CD4-positive, alpha-beta T cell (primary cell): Measurements from ENCODE around the gene TBCD. TPM values are rescaled to one million over a fixed set of nuclear protein-coding genes. Genes with fewer than 3 reads are reported as not detected.
A peak's percentile ranks its signal among the peaks of the same experiment; 100 is the strongest.

Experiments
- ATAC-seq: fragments of 200-7000 bp; cut with Tn5 transposase; one replicate; pipeline ENCODE4 v1.10.0; 2022; ENCODE audit warnings: mild to moderate bottlenecking; ENCODE audit not compliant: poor library complexity
- CTCF ChIA-PET: fragments of 350-600 bp; sonication (Branson Sonifier 250); formaldehyde crosslinking; loops from one replicate; lab custom pipeline; 2021; ENCODE audit warnings: antibody characterized with exemption, inconsistent platforms; lab: Charles Lee
- POLR2A ChIA-PET: fragments of 350-600 bp; sonication (Branson Sonifier 250); formaldehyde crosslinking; loops from one replicate; lab custom pipeline; 2021; ENCODE audit warnings: antibody characterized with exemption, inconsistent platforms; lab: Charles Lee
- DNase-seq, 14 experiments: peaks; one replicate each; pipeline ENCODE4 v3.0.0-alpha.2; 2013 to 2020; ENCODE audit warnings: mixed read lengths in 2 of 14
- H3K27ac ChIP-seq, 2 donors: one replicate each; pipeline versions ENCODE4 v1.5.1 to v1.7.0; 2013; ENCODE audit warnings: low read length in 2 of 2, low read depth in 1 of 2, mild to moderate bottlenecking in 1 of 2
- H3K27me3 ChIP-seq, 2 experiments: 1 replicate in 1 of 2; 2 replicates in 1 of 2; pipeline versions ENCODE4 v1.6.1 to v1.7.0; 2013; ENCODE audit warnings: low read length in 2 of 2, control low read depth in 1 of 2, mild to moderate bottlenecking in 1 of 2, moderate library complexity in 1 of 2; ENCODE audit not compliant: insufficient read depth in 2 of 2, control insufficient read depth in 1 of 2
- H3K36me3 ChIP-seq: one replicate; pipeline ENCODE4 v1.6.1; 2013; ENCODE audit warnings: low read length, control low read depth; ENCODE audit not compliant: insufficient read depth
- H3K4me1 ChIP-seq: one replicate; pipeline ENCODE4 v1.6.1; 2013; ENCODE audit warnings: low read length, control low read depth; ENCODE audit not compliant: insufficient read depth
- H3K4me3 ChIP-seq: one replicate; pipeline ENCODE4 v1.5.1; 2013; ENCODE audit warnings: mild to moderate bottlenecking, low read length, moderate library complexity
- H3K9me3 ChIP-seq, 2 experiments: 1 replicate in 1 of 2; 2 replicates in 1 of 2; pipeline versions ENCODE4 v1.6.1 to v1.7.0; 2013; ENCODE audit warnings: low read length in 2 of 2, mild to moderate bottlenecking in 2 of 2, control low read depth in 1 of 2, moderate library complexity in 1 of 2; ENCODE audit not compliant: control insufficient read depth in 1 of 2, insufficient read depth in 1 of 2
- H3K27ac Mint-ChIP-seq: one replicate; pipeline ENCODE4 v1.8.0; 2020; ENCODE audit warnings: mixed read lengths
- H3K27me3 Mint-ChIP-seq: one replicate; pipeline ENCODE4 v1.8.0; 2021; ENCODE audit warnings: mixed read lengths
- H3K36me3 Mint-ChIP-seq: one replicate; pipeline ENCODE4 v1.8.0; 2021; ENCODE audit warnings: low read depth, mixed read lengths
- H3K4me1 Mint-ChIP-seq: one replicate; pipeline ENCODE4 v1.8.0; 2021; ENCODE audit warnings: low read depth, mixed read lengths
- H3K4me3 Mint-ChIP-seq: one replicate; pipeline ENCODE4 v1.8.0; 2020; ENCODE audit warnings: mild to moderate bottlenecking, mixed read lengths
- H3K9me3 Mint-ChIP-seq: one replicate; pipeline ENCODE4 v1.8.0; 2020; ENCODE audit warnings: mixed read lengths
- CTCF ChIP-seq: fragments of 200-600 bp; IDR thresholded peaks from one replicate; pipeline ENCODE4 v1.8.0; 2022; ENCODE audit warnings: antibody characterized with exemption, mild to moderate bottlenecking
- intact Hi-C, 2 experiments: fragments of 100-400 bp; cut with DNase I in 1 of 2; cut with micrococcal nuclease in 1 of 2; formaldehyde crosslinking; loops; one replicate each; pipeline versions ENCODE4 v1.15.1 to v1.9.0; 2023 to 2025; cut with DNase I, micrococcal nuclease
- total RNA-seq, 174 experiments: library from RNA in 2 of 174; stranded (reverse) in 2 of 174; gene quantifications; one replicate each; pipeline ENCODE4 v1.2.3 and lab custom pipeline; 2021 to 2026

TBCD gene
- total RNA-seq, 2 experiments from 2014 or later = 74.6 to 80.3 TPM

- intact Hi-C loops = no loop called here
- Histone ChIP-seq H3K36me3 (peaks cover 3% of the 10 kb centered on the region), H3K9me3 (peaks cover 0 to 4% of the 10 kb centered on the region in 2 experiments), H3K4me3 (no peak overlapping the region), H3K27ac (no peak overlapping the region), H3K27me3 (no peaks in the 10 kb centered on the region), H3K4me1 (peaks cover 18% of the 10 kb centered on the region)
- DNase-seq = no peak
- Mint-ChIP-seq H3K27me3 (no peaks in the 10 kb centered on the region), H3K9me3 (no peaks in the 10 kb centered on the region), H3K4me1 (peaks cover 18% of the 10 kb centered on the region), H3K36me3 (peaks cover 12% of the 10 kb centered on the region), H3K27ac (no peak overlapping the region), H3K4me3 (no peak overlapping the region)
- no peak for ATAC-seq
- no peak for TF ChIP-seq CTCF
- POLR2A ChIA-PET = no interaction called here
- CTCF ChIA-PET = interaction anchor here (0.8 to 1.3 kb wide), 2 partner anchors 10 to 61 kb away, joined by 3 to 5 read pairs; no protein-coding TSS in a partner anchor
Observed at GRCh38 chr17:82854226-82854625, 102.4 kb downstream of the TBCD start.

- POLR2A ChIA-PET = no interaction called here
- Histone ChIP-seq H3K27ac (no peak overlapping the region), H3K27me3 (no peaks in the 10 kb centered on the region), H3K4me3 (no peak overlapping the region), H3K36me3 (peaks cover 3% of the 10 kb centered on the region), H3K4me1 (peaks cover 35% of the 10 kb centered on the region), H3K9me3 (no peaks in the 10 kb centered on the region)
- ATAC-seq = no peak
- Mint-ChIP-seq H3K4me3 (no peak overlapping the region), H3K27ac (no peak overlapping the region), H3K27me3 (no peaks in the 10 kb centered on the region), H3K9me3 (no peaks in the 10 kb centered on the region), H3K36me3 (peaks cover 12% of the 10 kb centered on the region), H3K4me1 (peaks cover 32% of the 10 kb centered on the region)
- DNase-seq = no peak
- no peak for TF ChIP-seq CTCF
- intact Hi-C loops = loop anchor here in 1 of 2 experiments (5.0 kb wide), 2 partner anchors 36 to 74 kb away; no protein-coding TSS in a partner anchor
- CTCF ChIA-PET = no interaction called here
Observed at GRCh38 chr17:82856361-82856760, 104.5 kb downstream of the TBCD start.

GRCh38 chr17:82858376-82859126 lies 106.7 kb downstream of the TBCD start:
- Mint-ChIP-seq H3K4me1 (peaks cover 48% of the 10 kb centered on the region), H3K9me3 (no peaks in the 10 kb centered on the region), H3K36me3 (peaks cover 10% of the 10 kb centered on the region), H3K27me3 (no peaks in the 10 kb centered on the region), H3K27ac (peak overlapping the region; percentile 97), H3K4me3 (peak overlapping the region; percentile 84)
- peak; percentile 49 for ATAC-seq
- DNase-seq = peak in 10 of 14 experiments; percentile 27 to 75 (median 49)
- POLR2A ChIA-PET = interaction anchor here (0.5 to 2.3 kb wide), 3 partner anchors 27 to 34 kb away, joined by 3 to 7 read pairs (median 6); no protein-coding TSS in a partner anchor
- H3K36me3 ChIP-seq = peaks cover 3% of the 10 kb centered on the region
- intact Hi-C loops = loop anchor here in 1 of 2 experiments (5.0 kb wide), 2 partner anchors 34 to 76 kb away; no protein-coding TSS in a partner anchor
- no peak for TF ChIP-seq CTCF
- no peaks in the 10 kb centered on the region for H3K9me3 ChIP-seq
- H3K27ac ChIP-seq = peak overlapping the region; percentile 68 to 71
- CTCF ChIA-PET = interaction anchor here (1.0 kb wide), 1 partner anchor 22 kb away, joined by 3 read pairs; no protein-coding TSS in a partner anchor
- no peak overlapping the region for H3K4me3 ChIP-seq
- no peaks in the 10 kb centered on the region for H3K27me3 ChIP-seq
- H3K4me1 ChIP-seq = peaks cover 53% of the 10 kb centered on the region
